ENCODE data around the gene MAPRE2.

DNA sequence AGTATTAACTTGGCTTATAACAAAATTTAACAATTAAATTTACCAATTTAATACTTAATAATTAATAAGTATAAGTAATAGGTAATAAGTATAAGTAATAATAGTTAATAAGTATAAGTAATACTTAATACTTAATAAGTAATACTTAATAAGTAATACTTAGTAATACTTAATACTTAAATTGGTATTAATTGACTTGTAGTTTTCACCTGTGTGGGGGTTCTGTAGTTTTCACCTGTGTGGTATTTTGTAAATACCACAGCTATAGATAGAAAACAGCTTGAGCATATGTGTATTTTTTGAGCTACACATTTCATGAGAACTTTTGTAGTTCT, 55.4 kb downstream of the MAPRE2 start:
- no peak for TF ChIP-seq POLR2A (IDR thresholded peaks at IDR 0.05)
- TF ChIP-seq POLR2AphosphoS5 (IDR thresholded peaks at IDR 0.05): no peak
- TF ChIP-seq, protein P1, sequence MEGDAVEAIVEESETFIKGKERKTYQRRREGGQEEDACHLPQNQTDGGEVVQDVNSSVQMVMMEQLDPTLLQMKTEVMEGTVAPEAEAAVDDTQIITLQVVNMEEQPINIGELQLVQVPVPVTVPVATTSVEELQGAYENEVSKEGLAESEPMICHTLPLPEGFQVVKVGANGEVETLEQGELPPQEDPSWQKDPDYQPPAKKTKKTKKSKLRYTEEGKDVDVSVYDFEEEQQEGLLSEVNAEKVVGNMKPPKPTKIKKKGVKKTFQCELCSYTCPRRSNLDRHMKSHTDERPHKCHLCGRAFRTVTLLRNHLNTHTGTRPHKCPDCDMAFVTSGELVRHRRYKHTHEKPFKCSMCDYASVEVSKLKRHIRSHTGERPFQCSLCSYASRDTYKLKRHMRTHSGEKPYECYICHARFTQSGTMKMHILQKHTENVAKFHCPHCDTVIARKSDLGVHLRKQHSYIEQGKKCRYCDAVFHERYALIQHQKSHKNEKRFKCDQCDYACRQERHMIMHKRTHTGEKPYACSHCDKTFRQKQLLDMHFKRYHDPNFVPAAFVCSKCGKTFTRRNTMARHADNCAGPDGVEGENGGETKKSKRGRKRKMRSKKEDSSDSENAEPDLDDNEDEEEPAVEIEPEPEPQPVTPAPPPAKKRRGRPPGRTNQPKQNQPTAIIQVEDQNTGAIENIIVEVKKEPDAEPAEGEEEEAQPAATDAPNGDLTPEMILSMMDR (IDR thresholded peaks at IDR 0.05 in 8 of 11, conservative IDR thresholded peaks at IDR 0.05 in 3 of 11): no peak
